SK-N-SH (cell line): Measurements from ENCODE around the gene SAA2.
"Not testable (repeated sequence)": the region's sequence is repeated elsewhere in the genome, so short reads cannot be mapped to it uniquely, and the experiment has no call there.

Experiments
- CHD2 ChIP-seq: fragments of 150-350 bp; IDR thresholded peaks from 2 replicates; pipeline ENCODE4 v1.6.1; 2018; ENCODE audit warnings: low read length; ENCODE audit not compliant: partially characterized antibody
- CTCF ChIP-seq: fragments of 200-600 bp; sonication (generic); IDR thresholded peaks from 2 replicates; pipeline ENCODE4 v1.6.1; 2017; ENCODE audit warnings: antibody characterized with exemption, mild to moderate bottlenecking, moderate library complexity
- EP300 ChIP-seq, 2 experiments: IDR thresholded peaks; 2 replicates each; pipeline versions ENCODE4 v1.4.0 to v1.6.1; 2012; ENCODE audit warnings: borderline replicate concordance in 1 of 2, low read depth in 1 of 2, low read length in 1 of 2
- EZH2phosphoT487 ChIP-seq: fragments of 200-600 bp; sonication (generic); IDR thresholded peaks from 2 replicates; pipeline ENCODE4 v1.6.1; 2017; ENCODE audit warnings: low read depth, mixed run types, mild to moderate bottlenecking, antibody characterized with exemption, moderate library complexity, borderline replicate concordance
- FOXM1 ChIP-seq: IDR thresholded peaks from 2 replicates; pipeline ENCODE4 v1.4.0; 2012; ENCODE audit warnings: low read depth, mild to moderate bottlenecking
- POLR2AphosphoS5 ChIP-seq: IDR thresholded peaks from 2 replicates; pipeline ENCODE4 v1.6.1; 2012; ENCODE audit warnings: low read depth, low read length
- RAD21 ChIP-seq: IDR thresholded peaks from 2 replicates; pipeline ENCODE4 v1.6.1; 2012; ENCODE audit warnings: mild to moderate bottlenecking, low read length
- RCOR1 ChIP-seq: fragments of 150-350 bp; IDR thresholded peaks from 2 replicates; pipeline ENCODE4 v1.6.1; 2017; ENCODE audit warnings: antibody characterized with exemption, low read length

- not testable (repeated sequence) for TF ChIP-seq EP300 (IDR thresholded peaks at IDR 0.05; ENCODE audit: borderline replicate concordance in 1 of 2, low read depth in 1 of 2, low read length in 1 of 2); EZH2phosphoT487; FOXM1; RCOR1; POLR2AphosphoS5; CTCF; RAD21; CHD2
Measured at GRCh38 chr11:18262681-18263350, 14.3 kb upstream of the SAA2 start.
